Smooth muscle cell (in vitro differentiated cells): ENCODE measurements around the gene SEC14L1. TPM values are rescaled to one million over a fixed set of nuclear protein-coding genes. Genes with fewer than 3 reads are reported as not detected.
"Not testable (repeated sequence)": the region's sequence is repeated elsewhere in the genome, so short reads cannot be mapped to it uniquely, and the experiment has no call there.

Experiments
- DNase-seq: peaks from one replicate; lab custom pipeline; 2025; ENCODE audit not compliant: unreplicated experiment; lab: John Stamatoyannopoulos, UW
- H2AFZ ChIP-seq: fragments of 200-600 bp; sonication (generic); 2 replicates; pipeline ENCODE4 v1.6.0; 2016; ENCODE audit warnings: antibody characterized with exemption, low read depth, mild to moderate bottlenecking
- H3F3A ChIP-seq: fragments of 200-600 bp; sonication (generic); 2 replicates; pipeline ENCODE4 v1.6.0; 2017; ENCODE audit warnings: antibody characterized with exemption, low read depth
- H3K27ac ChIP-seq: fragments of 200-600 bp; sonication (generic); 2 replicates; pipeline ENCODE4 v1.5.1; 2016; ENCODE audit warnings: low read depth, mild to moderate bottlenecking
- H3K27me3 ChIP-seq: fragments of 200-600 bp; sonication (generic); 2 replicates; pipeline ENCODE4 v1.6.1; 2016; ENCODE audit warnings: low read depth, mild to moderate bottlenecking
- H3K36me3 ChIP-seq: fragments of 200-600 bp; sonication (generic); 2 replicates; pipeline ENCODE4 v1.5.1; 2016; ENCODE audit warnings: low read depth
- H3K4me1 ChIP-seq: fragments of 200-600 bp; sonication (generic); 2 replicates; pipeline ENCODE4 v1.5.1; 2016; ENCODE audit warnings: low read depth
- H3K4me2 ChIP-seq: fragments of 200-600 bp; sonication (generic); 2 replicates; pipeline ENCODE4 v1.6.0; 2016; ENCODE audit warnings: mild to moderate bottlenecking
- H3K4me3 ChIP-seq: fragments of 200-600 bp; sonication (generic); 2 replicates; pipeline ENCODE4 v1.5.1; 2016; ENCODE audit warnings: mild to moderate bottlenecking
- H3K79me2 ChIP-seq: fragments of 200-600 bp; sonication (generic); 2 replicates; pipeline ENCODE4 v1.6.0; 2016; ENCODE audit warnings: low read depth, mild to moderate bottlenecking
- H3K9ac ChIP-seq: fragments of 200-600 bp; sonication (generic); 2 replicates; pipeline ENCODE4 v1.6.0; 2016; ENCODE audit warnings: low read depth
- H3K9me3 ChIP-seq: fragments of 200-600 bp; sonication (generic); replicated peaks from 2 replicates; pipeline ENCODE4 v1.5.1; 2016; ENCODE audit warnings: low read depth
- H4K20me1 ChIP-seq: fragments of 200-600 bp; sonication (generic); 2 replicates; pipeline ENCODE4 v1.6.0; 2016; ENCODE audit warnings: low read depth
- CTCF ChIP-seq: fragments of 200-600 bp; sonication (generic); IDR thresholded peaks from 2 replicates; pipeline ENCODE4 v1.5.1; 2017; ENCODE audit warnings: borderline replicate concordance, mild to moderate bottlenecking, antibody characterized with exemption; ENCODE audit not compliant: insufficient read depth, poor library complexity, severe bottlenecking
- whole genome bisulfite sequencing: methylation state at CpG from one replicate; pipeline ENCODE4 v1.1.7; 2016; ENCODE audit warnings: low lambda C conversion rate; 5-methylcytosine and 5-hydroxymethylcytosine counted together
- polyA plus RNA-seq: library from polyadenylated mRNA; unstranded; fragments of >200 nt; fragmentation: Nextera tagmentation; extraction: Ambion mirVana; gene quantifications from 2 replicates; pipeline ENCODE4 v1.2.1, GENCODE V29; 2016
- total RNA-seq: library from RNA; depleted of rRNA; stranded (reverse); fragments of >200 nt; gene quantifications from 2 replicates; pipeline ENCODE4 v1.2.3, GENCODE V29; 2014

Gene SEC14L1
- total and polyA plus RNA-seq, 2 experiments from 2014 or later, result 25.1 to 25.8 TPM

DNA sequence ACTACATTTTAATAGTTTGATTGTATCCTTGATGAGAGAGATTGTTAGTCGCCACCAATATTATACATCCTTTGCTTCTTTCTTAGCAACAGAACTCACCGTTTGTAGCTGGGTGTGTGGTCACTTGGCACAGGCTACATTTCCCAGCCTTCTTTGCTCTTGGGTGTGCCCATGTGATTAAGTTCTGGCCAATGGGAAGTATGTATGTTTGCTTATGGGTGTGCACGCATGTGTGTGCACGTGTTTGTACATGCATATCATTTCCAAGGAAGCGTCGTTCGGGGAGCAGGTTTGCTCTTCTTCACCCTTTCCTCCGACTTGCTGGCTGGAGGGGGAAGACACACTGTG is 4.4 kb upstream of the SEC14L1 start:
- Histone ChIP-seq H3K4me1 (peaks cover 4% of the 10 kb centered on the region), H3K9ac (no peak overlapping the region), H4K20me1 (no peaks in the 10 kb centered on the region), H2AFZ (no peak overlapping the region), H3K4me3 (no peak overlapping the region), H3F3A (peaks cover 3% of the 10 kb centered on the region), H3K9me3 (no peaks in the 10 kb centered on the region), H3K36me3 (no peaks in the 10 kb centered on the region), H3K79me2 (peaks cover 1% of the 10 kb centered on the region), H3K27me3 (no peaks in the 10 kb centered on the region), H3K4me2 (no peak overlapping the region), H3K27ac (no peak overlapping the region)
- TF ChIP-seq CTCF, result no peak
- no peak for DNase-seq
- 96% methylated on average over 8 of the region's 8 CpGs for WGBS

DNA sequence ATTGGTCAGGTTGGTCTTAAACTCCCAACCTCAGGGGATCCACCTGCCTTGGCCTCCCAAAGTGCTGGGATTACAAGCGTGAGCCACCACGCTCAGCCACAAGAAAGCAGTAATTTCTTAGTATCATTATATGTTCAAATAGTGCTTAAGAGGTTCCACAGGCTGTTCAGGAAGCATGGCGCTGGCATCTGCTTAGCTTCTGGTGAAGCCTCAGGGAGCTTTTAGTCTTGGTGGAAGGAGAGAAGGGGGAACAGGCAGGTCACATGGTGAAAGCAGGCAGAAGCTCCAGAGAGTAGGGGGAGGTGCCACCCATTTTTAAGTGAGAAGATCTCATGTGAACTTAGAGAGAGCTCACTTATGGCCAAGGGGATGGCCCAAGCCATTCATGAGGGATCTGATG is 3.7 kb upstream of the SEC14L1 start:
- Histone ChIP-seq H3K9ac (no peak overlapping the region), H3K27ac (no peak overlapping the region), H3K79me2 (peaks cover 7% of the 10 kb centered on the region), H4K20me1 (peaks cover 5% of the 10 kb centered on the region), H3F3A (peaks cover 3% of the 10 kb centered on the region), H3K4me3 (no peak overlapping the region), H3K4me1 (peaks cover 4% of the 10 kb centered on the region), H3K27me3 (no peaks in the 10 kb centered on the region), H3K9me3 (no peaks in the 10 kb centered on the region), H3K36me3 (no peaks in the 10 kb centered on the region), H3K4me2 (no peak overlapping the region), H2AFZ (no peak overlapping the region)
- 82% methylated on average over 3 of the region's 3 CpGs for WGBS
- no peak for DNase-seq
- no peak for TF ChIP-seq CTCF

GRCh38 chr17:77137886-77138285 is 2.9 kb upstream of the SEC14L1 start:
- not testable (repeated sequence) for H3F3A ChIP-seq, H3K4me3 ChIP-seq, H3K9ac ChIP-seq, H3K9me3 ChIP-seq, H3K36me3 ChIP-seq, H3K27me3 ChIP-seq, H2AFZ ChIP-seq, H3K4me1 ChIP-seq, DNase-seq, H3K4me2 ChIP-seq
- H3K27ac ChIP-seq, result peak overlapping the region; percentile 1
- H4K20me1 ChIP-seq, result peaks cover 13% of the 10 kb centered on the region
- H3K79me2 ChIP-seq, result peaks cover 15% of the 10 kb centered on the region
- WGBS, result 35% methylated on average over 3 of the region's 3 CpGs

- H3K27me3 ChIP-seq, result no peaks in the 10 kb centered on the region
- peaks cover 31% of the 10 kb centered on the region for H3K79me2 ChIP-seq
- peak overlapping the region; percentile 93 for H3K4me2 ChIP-seq
- 5% methylated on average over 38 of the region's 67 CpGs for WGBS
- H3K36me3 ChIP-seq, result no peaks in the 10 kb centered on the region
- peaks cover 32% of the 10 kb centered on the region for H4K20me1 ChIP-seq
- peaks cover 4% of the 10 kb centered on the region for H3K4me1 ChIP-seq
- no peak for TF ChIP-seq CTCF
- no peaks in the 10 kb centered on the region for H3K9me3 ChIP-seq
- peak overlapping the region; percentile 99 for H3K27ac ChIP-seq
- peak overlapping the region; percentile 92 for H3K4me3 ChIP-seq
- DNase-seq, result peak; percentile 98
- peak overlapping the region; percentile 96 for H3K9ac ChIP-seq
- H2AFZ ChIP-seq, result peak overlapping the region; percentile 76
- H3F3A ChIP-seq, result peaks cover 3% of the 10 kb centered on the region
Observed at GRCh38 chr17:77140166-77140877, 447 bp upstream of the SEC14L1 start.
